Measurements from ENCODE around the gene ZCCHC3. TPM values are rescaled to one million over a fixed set of nuclear protein-coding genes. Genes with fewer than 3 reads are reported as not detected.

The ZCCHC3 gene
- total RNA-seq, 6 experiments from 2014 or later: 4.2 to 7.5 (median 5.9) TPM

DNA sequence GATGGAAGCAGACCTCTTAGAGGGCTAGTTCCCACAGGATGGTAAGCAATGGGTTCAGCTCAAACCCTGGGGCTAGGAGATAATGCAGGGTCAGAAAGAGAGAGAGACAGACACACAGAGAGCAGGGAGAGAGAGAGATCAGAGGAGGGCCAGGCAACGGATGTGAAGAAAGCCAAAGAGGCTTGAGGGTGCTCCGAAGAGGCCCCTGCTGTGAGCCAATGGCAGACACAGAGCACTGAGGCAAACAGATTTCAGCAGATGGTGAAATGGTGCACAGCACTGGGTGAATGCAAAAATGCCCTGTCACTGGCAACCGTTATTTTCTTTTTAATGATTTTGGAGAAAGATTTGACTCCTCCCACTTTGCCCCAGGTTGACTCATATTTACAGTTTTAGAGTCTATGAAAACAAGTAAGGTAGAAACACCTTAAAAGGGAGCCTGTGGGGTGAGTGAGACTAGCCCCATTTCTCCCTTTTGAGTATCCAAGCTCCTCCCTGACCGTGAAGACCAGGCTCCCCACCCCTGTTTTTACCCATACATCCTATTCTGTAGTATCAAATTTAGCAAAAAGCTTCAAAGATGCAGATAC, 39.0 kb upstream of the ZCCHC3 start:
- intact Hi-C loops (cut with DNase I): no loop called here
- no peaks in the 10 kb centered on the region for H3K9me3 ChIP-seq
- TF ChIP-seq POLR2A (IDR thresholded peaks at IDR 0.05) (no peak), CTCF (IDR thresholded peaks at IDR 0.05) (no peak)
- peaks cover 0 to 14% (median 6%) of the 10 kb centered on the region in 4 donors for H3K4me1 ChIP-seq
- ATAC-seq (no peak), DNase-seq (no peak)
- H3K27me3 ChIP-seq: no peaks in the 10 kb centered on the region
- H3K4me3 ChIP-seq: no peak overlapping the region
- 48% methylated on average over 4 of the region's 4 CpGs for WGBS (ENCODE audit: insufficient coverage, low coverage, low lambda C conversion rate, missing lambda C conversion rate)
- H3K36me3 ChIP-seq: no peaks in the 10 kb centered on the region
- no peak overlapping the region for H3K27ac ChIP-seq

DNA sequence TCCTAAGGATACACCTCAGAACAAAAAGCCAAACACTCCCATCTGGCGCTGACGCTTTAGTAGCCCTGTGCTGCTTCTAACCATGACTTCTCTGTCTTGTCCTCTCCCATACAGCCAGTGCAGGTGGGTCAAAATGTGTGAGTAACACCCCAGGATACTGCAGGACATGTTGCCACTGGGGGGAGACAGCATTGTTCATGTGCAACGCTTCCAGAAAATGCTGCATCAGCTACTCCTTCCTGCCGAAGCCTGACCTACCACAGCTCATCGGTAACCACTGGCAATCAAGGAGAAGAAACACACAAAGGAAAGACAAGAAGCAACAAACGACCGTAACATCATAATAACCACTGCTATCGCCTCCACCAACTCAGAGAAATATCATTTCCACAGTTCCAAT, 38.4 kb upstream of the ZCCHC3 start:
- ATAC-seq: peak in 2 of 4 donors; percentile 22 to 27
- Histone ChIP-seq H3K27ac (no peak overlapping the region), H3K4me1 (peaks cover 0 to 14% (median 6%) of the 10 kb centered on the region in 4 donors), H3K4me3 (no peak overlapping the region), H3K9me3 (no peaks in the 10 kb centered on the region), H3K27me3 (no peaks in the 10 kb centered on the region), H3K36me3 (no peaks in the 10 kb centered on the region)
- intact Hi-C loops (cut with DNase I): no loop called here
- WGBS (ENCODE audit: insufficient coverage, low coverage, low lambda C conversion rate, missing lambda C conversion rate): 62% methylated on average over 8 of the region's 8 CpGs
- DNase-seq: no peak
- TF ChIP-seq CTCF (IDR thresholded peaks at IDR 0.05) (no peak), POLR2A (IDR thresholded peaks at IDR 0.05) (no peak)

- no peaks in the 10 kb centered on the region for H3K9me3 ChIP-seq
- intact Hi-C loops (cut with DNase I): no loop called here
- ATAC-seq: no peak
- H3K4me3 ChIP-seq: no peak overlapping the region
- 63% methylated on average over 2 of the region's 2 CpGs for WGBS (ENCODE audit: insufficient coverage, low coverage, low lambda C conversion rate, missing lambda C conversion rate)
- no peak overlapping the region for H3K27ac ChIP-seq
- TF ChIP-seq CTCF (IDR thresholded peaks at IDR 0.05): no peak
- no peak for TF ChIP-seq POLR2A (IDR thresholded peaks at IDR 0.05)
- DNase-seq: no peak
- no peaks in the 10 kb centered on the region for H3K36me3 ChIP-seq
- peaks cover 0 to 14% (median 6%) of the 10 kb centered on the region in 4 donors for H3K4me1 ChIP-seq
- H3K27me3 ChIP-seq: no peaks in the 10 kb centered on the region
These were observed 37.4 kb upstream of the ZCCHC3 start for GRCh38 chr20:259981-260380.

DNA sequence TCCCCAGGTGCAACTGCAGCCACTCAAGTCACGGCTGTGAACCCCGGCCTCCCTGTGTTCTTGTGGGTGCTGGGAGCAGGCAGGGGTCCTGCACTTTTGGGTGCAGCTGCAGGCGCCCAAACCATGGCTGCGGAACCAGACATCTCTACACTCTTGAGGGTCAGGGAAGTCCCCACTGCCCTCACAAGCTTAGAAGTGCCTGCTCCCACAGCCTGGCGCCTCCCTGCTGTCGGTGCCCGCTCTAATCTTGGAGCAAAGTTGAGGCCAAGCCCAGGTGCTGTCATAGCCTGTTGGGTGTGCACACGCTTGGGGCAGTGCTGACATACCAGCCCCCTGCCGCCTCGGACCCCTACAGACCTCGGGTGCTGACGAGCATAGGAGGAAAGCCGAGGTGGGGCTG, 33.7 kb upstream of the ZCCHC3 start:
- intact Hi-C loops (cut with DNase I): no loop called here
- Histone ChIP-seq H3K4me1 (peaks cover 0 to 7% (median 3%) of the 10 kb centered on the region in 4 donors), H3K27me3 (no peaks in the 10 kb centered on the region), H3K9me3 (no peaks in the 10 kb centered on the region), H3K4me3 (no peak overlapping the region), H3K36me3 (no peaks in the 10 kb centered on the region), H3K27ac (no peak overlapping the region)
- ATAC-seq (no peak), DNase-seq (no peak)
- WGBS (ENCODE audit: insufficient coverage, low coverage, low lambda C conversion rate, missing lambda C conversion rate): 82% methylated on average over 3 of the region's 13 CpGs
- no peak for TF ChIP-seq CTCF (IDR thresholded peaks at IDR 0.05)
- TF ChIP-seq POLR2A (IDR thresholded peaks at IDR 0.05): no peak

All from right lobe of liver (tissue), 6 donors.